Endodermal cell (in vitro differentiated cells): ENCODE measurements around the gene EPM2A. TPM values are rescaled to one million over a fixed set of nuclear protein-coding genes. Genes with fewer than 3 reads are reported as not detected.

Experiments
- DNase-seq: peaks from one replicate; pipeline ENCODE4 v3.0.0-alpha.2; 2017
- H3K27ac ChIP-seq: 2 replicates; pipeline ENCODE4 v1.5.1; 2013; ENCODE audit warnings: mild to moderate bottlenecking, low read depth, low read length, moderate library complexity
- H3K27me3 ChIP-seq: 2 replicates; pipeline ENCODE4 v1.6.1; 2013; ENCODE audit warnings: mild to moderate bottlenecking, low read length, moderate library complexity; ENCODE audit not compliant: insufficient read depth, control insufficient read depth, poor library complexity, severe bottlenecking
- H3K36me3 ChIP-seq: 2 replicates; pipeline ENCODE4 v1.7.0; 2013; ENCODE audit warnings: mild to moderate bottlenecking, low read length, moderate library complexity; ENCODE audit not compliant: control insufficient read depth, insufficient read depth
- H3K4me1 ChIP-seq: one replicate; pipeline ENCODE4 v1.7.0; 2013; ENCODE audit warnings: low read length; ENCODE audit not compliant: control insufficient read depth, insufficient read depth
- H3K4me3 ChIP-seq: 2 replicates; pipeline ENCODE4 v1.5.1; 2013; ENCODE audit warnings: mild to moderate bottlenecking, low read length, moderate library complexity
- H3K9ac ChIP-seq: 2 replicates; pipeline ENCODE4 v1.6.1; 2013; ENCODE audit warnings: mild to moderate bottlenecking, low read length, moderate library complexity; ENCODE audit not compliant: poor library complexity, severe bottlenecking; ENCODE audit errors: extremely low read depth
- H3K9me3 ChIP-seq: 2 replicates; pipeline ENCODE4 v1.6.1; 2013; ENCODE audit warnings: mild to moderate bottlenecking, low read length, moderate library complexity; ENCODE audit not compliant: control insufficient read depth
- H3K27ac Mint-ChIP-seq: 2 replicates; pipeline ENCODE4 v1.8.0; 2020; ENCODE audit warnings: mixed read lengths
- H3K27me3 Mint-ChIP-seq: 2 replicates; pipeline ENCODE4 v1.8.0; 2021; ENCODE audit warnings: mild to moderate bottlenecking, mixed read lengths; ENCODE audit not compliant: insufficient read depth
- H3K36me3 Mint-ChIP-seq: 2 replicates; pipeline ENCODE4 v1.8.0; 2020; ENCODE audit warnings: low read depth, mixed read lengths
- H3K4me1 Mint-ChIP-seq: 2 replicates; pipeline ENCODE4 v1.8.0; 2020; ENCODE audit warnings: mixed read lengths
- H3K4me3 Mint-ChIP-seq: 2 replicates; pipeline ENCODE4 v1.8.0; 2020; ENCODE audit warnings: mild to moderate bottlenecking, moderate library complexity, mixed read lengths
- H3K9me3 Mint-ChIP-seq: 2 replicates; pipeline ENCODE4 v1.8.0; 2020; ENCODE audit warnings: mild to moderate bottlenecking, mixed read lengths
- WGBS, 2 experiments: methylation state at CpG; one replicate each; pipeline versions ENCODE4 v1.1.5 to v1.1.7; 2013; ENCODE audit warnings: missing lambda C conversion rate in 2 of 2, mixed read lengths in 1 of 2; ENCODE audit not compliant: insufficient coverage in 1 of 2, insufficient read length in 1 of 2; 5-methylcytosine and 5-hydroxymethylcytosine counted together
- total RNA-seq, 2 donors: library from RNA; stranded (reverse); fragmentation: NEBNext Ultra II Directional in 1 of 2; extraction: Animal tissue kit (Norgen Biotek cat#: 25700) in 1 of 2; gene quantifications; 2 replicates in 1 of 2; 3 replicates in 1 of 2; pipeline ENCODE4 v1.2.1, GENCODE V29; 2021
- TF ChIP-seq, protein P1 (sequence below): fragments of 200-600 bp; sonication (generic); conservative IDR thresholded peaks from 2 replicates; pipeline ENCODE4 v1.5.0; 2021; ENCODE audit warnings: antibody characterized with exemption, mild to moderate bottlenecking

The EPM2A gene
- total RNA-seq, 2 donors from 2014 or later: 5.1 to 7.2 TPM

DNA sequence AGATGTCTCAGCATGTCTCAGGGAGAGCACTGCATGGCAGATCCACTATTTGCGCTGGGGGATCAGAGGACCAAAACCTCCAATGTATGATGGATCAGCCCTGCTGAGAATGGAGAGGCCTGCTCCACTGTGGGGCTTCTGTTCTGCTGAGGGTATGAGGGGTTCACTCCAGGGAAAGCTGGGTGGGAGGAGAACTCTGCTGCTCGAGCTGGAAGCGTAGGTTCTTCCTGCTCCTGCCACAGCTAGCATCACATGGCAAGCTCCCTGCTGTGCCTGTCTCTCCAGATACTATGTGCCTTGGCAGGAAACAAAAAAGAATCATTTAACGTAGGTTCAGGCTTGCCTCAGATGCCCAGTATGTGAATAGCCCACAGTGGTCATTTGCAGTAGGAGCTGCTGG is 105.8 kb downstream of the EPM2A start:
- 76 to 86% methylated on average over 3 to 4 of the region's 4 CpGs for WGBS, 2 experiments

DNA sequence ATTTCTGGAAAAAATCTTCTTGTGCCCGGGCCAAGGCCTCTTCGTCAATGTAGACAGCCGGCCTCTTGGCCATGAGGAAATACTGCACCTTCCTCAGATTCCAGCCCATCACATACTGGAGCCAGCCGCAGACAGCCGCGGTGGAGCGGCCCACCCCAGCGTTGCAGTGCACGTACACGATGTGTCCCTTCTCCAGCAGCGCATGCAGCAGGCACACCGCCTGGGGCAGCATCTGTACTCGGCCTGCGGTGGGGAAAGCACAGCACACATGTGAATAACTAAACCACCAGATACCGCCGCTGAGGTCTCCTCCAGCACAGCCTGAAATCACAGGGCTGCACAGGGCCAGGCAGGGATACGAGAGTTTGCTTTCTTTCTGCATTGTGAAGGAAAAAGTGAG is 107.9 kb downstream of the EPM2A start:
- Mint-ChIP-seq H3K4me1 (peaks cover 13% of the 10 kb centered on the region), H3K9me3 (no peaks in the 10 kb centered on the region), H3K4me3 (no peak overlapping the region), H3K27ac (no peak overlapping the region), H3K36me3 (no peaks in the 10 kb centered on the region), H3K27me3 (no peaks in the 10 kb centered on the region)
- H3K27me3 ChIP-seq: no peaks in the 10 kb centered on the region
- H3K36me3 ChIP-seq: no peaks in the 10 kb centered on the region
- no peak overlapping the region for H3K27ac ChIP-seq
- no peak overlapping the region for H3K9ac ChIP-seq
- peaks cover 8% of the 10 kb centered on the region for H3K9me3 ChIP-seq
- WGBS, 2 experiments: 95 to 98% methylated on average over 10 to 17 of the region's 17 CpGs
- H3K4me1 ChIP-seq: no peaks in the 10 kb centered on the region
- H3K4me3 ChIP-seq: no peak overlapping the region
- no peak for DNase-seq
- TF ChIP-seq, protein P1, sequence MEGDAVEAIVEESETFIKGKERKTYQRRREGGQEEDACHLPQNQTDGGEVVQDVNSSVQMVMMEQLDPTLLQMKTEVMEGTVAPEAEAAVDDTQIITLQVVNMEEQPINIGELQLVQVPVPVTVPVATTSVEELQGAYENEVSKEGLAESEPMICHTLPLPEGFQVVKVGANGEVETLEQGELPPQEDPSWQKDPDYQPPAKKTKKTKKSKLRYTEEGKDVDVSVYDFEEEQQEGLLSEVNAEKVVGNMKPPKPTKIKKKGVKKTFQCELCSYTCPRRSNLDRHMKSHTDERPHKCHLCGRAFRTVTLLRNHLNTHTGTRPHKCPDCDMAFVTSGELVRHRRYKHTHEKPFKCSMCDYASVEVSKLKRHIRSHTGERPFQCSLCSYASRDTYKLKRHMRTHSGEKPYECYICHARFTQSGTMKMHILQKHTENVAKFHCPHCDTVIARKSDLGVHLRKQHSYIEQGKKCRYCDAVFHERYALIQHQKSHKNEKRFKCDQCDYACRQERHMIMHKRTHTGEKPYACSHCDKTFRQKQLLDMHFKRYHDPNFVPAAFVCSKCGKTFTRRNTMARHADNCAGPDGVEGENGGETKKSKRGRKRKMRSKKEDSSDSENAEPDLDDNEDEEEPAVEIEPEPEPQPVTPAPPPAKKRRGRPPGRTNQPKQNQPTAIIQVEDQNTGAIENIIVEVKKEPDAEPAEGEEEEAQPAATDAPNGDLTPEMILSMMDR: no peak

More for the DNA sequence above, 105.8 kb downstream of the EPM2A start:
- no peak overlapping the region for H3K4me3 Mint-ChIP-seq
- H3K36me3 Mint-ChIP-seq: no peaks in the 10 kb centered on the region
- H3K4me3 ChIP-seq: no peak overlapping the region
- H3K9me3 ChIP-seq: peaks cover 15% of the 10 kb centered on the region
- H3K4me1 Mint-ChIP-seq: peaks cover 13% of the 10 kb centered on the region
- no peaks in the 10 kb centered on the region for H3K9me3 Mint-ChIP-seq
- no peaks in the 10 kb centered on the region for H3K27me3 Mint-ChIP-seq
- DNase-seq: no peak
- no peak overlapping the region for H3K27ac ChIP-seq
- H3K9ac ChIP-seq: no peak overlapping the region
- TF ChIP-seq, protein P1: no peak
- no peaks in the 10 kb centered on the region for H3K36me3 ChIP-seq
- H3K27ac Mint-ChIP-seq: no peak overlapping the region
- H3K4me1 ChIP-seq: no peaks in the 10 kb centered on the region
- no peaks in the 10 kb centered on the region for H3K27me3 ChIP-seq

DNA sequence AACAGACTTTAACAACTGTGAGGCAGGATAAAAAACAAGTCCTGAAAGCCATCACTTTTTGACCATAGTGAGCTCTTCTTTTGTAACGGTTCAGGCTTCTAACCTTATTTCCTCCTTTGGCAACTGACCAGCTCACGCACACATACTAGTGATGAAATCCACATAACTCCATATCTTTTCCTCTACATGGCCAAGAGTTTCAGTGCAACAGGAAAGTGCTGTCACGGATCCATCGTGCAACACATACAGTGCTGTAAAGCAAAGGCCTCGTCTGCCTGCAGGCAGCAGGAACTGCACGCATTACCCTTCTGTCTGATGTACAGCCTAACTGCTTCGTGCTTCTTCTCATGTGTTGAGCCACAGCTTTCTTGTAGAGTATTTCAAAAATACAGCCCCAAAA is 108.5 kb downstream of the EPM2A start:
- peaks cover 2% of the 10 kb centered on the region for H3K9me3 ChIP-seq
- H3K4me1 ChIP-seq: no peaks in the 10 kb centered on the region
- no peaks in the 10 kb centered on the region for H3K9me3 Mint-ChIP-seq
- no peak overlapping the region for H3K27ac ChIP-seq
- TF ChIP-seq, protein P1: no peak
- no peak overlapping the region for H3K4me3 ChIP-seq
- H3K27me3 Mint-ChIP-seq: no peaks in the 10 kb centered on the region
- H3K36me3 ChIP-seq: no peaks in the 10 kb centered on the region
- H3K4me3 Mint-ChIP-seq: no peak overlapping the region
- H3K27ac Mint-ChIP-seq: no peak overlapping the region
- no peak overlapping the region for H3K9ac ChIP-seq
- H3K27me3 ChIP-seq: no peaks in the 10 kb centered on the region
- no peak for DNase-seq
- H3K36me3 Mint-ChIP-seq: no peaks in the 10 kb centered on the region
- peaks cover 13% of the 10 kb centered on the region for H3K4me1 Mint-ChIP-seq
- 90 to 95% methylated on average over 3 to 7 of the region's 7 CpGs for WGBS, 2 experiments
